Osteoblast (primary cell): Measurements from ENCODE around the gene TMEM106B. TPM values are rescaled to one million over a fixed set of nuclear protein-coding genes. Genes with fewer than 3 reads are reported as not detected.

Experiments used
- DNase-seq: peaks from one replicate; pipeline ENCODE4 v3.0.0; 2011; ENCODE audit warnings: low spot score, mixed read lengths; ENCODE audit not compliant: insufficient read length; ENCODE audit errors: missing footprints
- H2AFZ ChIP-seq: 2 replicates; pipeline ENCODE4 v1.6.0; 2011; ENCODE audit warnings: mild to moderate bottlenecking, low read length
- H3K27ac ChIP-seq: 2 replicates; pipeline ENCODE4 v1.5.1; 2011; ENCODE audit warnings: mild to moderate bottlenecking, low read depth, low read length, moderate library complexity
- H3K27me3 ChIP-seq: 2 replicates; pipeline ENCODE4 v1.6.0; 2012; ENCODE audit warnings: mild to moderate bottlenecking, control low read depth, inconsistent platforms, low read length, moderate library complexity; ENCODE audit not compliant: insufficient read depth
- H3K36me3 ChIP-seq: 2 replicates; pipeline ENCODE4 v1.5.1; 2011; ENCODE audit warnings: mild to moderate bottlenecking, low read length, control low read depth, moderate library complexity; ENCODE audit not compliant: insufficient read depth
- H3K4me1 ChIP-seq: 2 replicates; pipeline ENCODE4 v1.5.1; 2011; ENCODE audit warnings: mild to moderate bottlenecking, low read length, control low read depth, moderate library complexity; ENCODE audit not compliant: insufficient read depth
- H3K4me2 ChIP-seq: 2 replicates; pipeline ENCODE4 v1.6.0; 2011; ENCODE audit warnings: mild to moderate bottlenecking, low read length; ENCODE audit not compliant: insufficient read depth
- H3K4me3 ChIP-seq: fragments of 200-600 bp; sonication (generic); 3 replicates; pipeline ENCODE4 v1.5.1; 2012; ENCODE audit warnings: mild to moderate bottlenecking, low read length, inconsistent platforms; ENCODE audit not compliant: insufficient read depth
- H3K79me2 ChIP-seq: 2 replicates; pipeline ENCODE4 v1.6.0; 2012; ENCODE audit warnings: mild to moderate bottlenecking, low read length, control low read depth, inconsistent platforms; ENCODE audit not compliant: insufficient read depth
- H3K9me3 ChIP-seq: 2 replicates; pipeline ENCODE4 v1.5.1; 2011; ENCODE audit warnings: low read depth, low read length, control low read depth
- H4K20me1 ChIP-seq: 2 replicates; pipeline ENCODE4 v1.6.0; 2012; ENCODE audit warnings: mild to moderate bottlenecking, low read length, control low read depth; ENCODE audit not compliant: insufficient read depth
- CTCF ChIP-seq: IDR thresholded peaks from 2 replicates; pipeline ENCODE4 v1.5.1; 2011; ENCODE audit warnings: mild to moderate bottlenecking, low read depth, low read length, moderate library complexity; ENCODE audit errors: extremely low read depth
- total RNA-seq: library from RNA; depleted of rRNA; stranded (reverse); fragments of >200 nt; gene quantifications from 2 replicates; pipeline ENCODE4 v1.2.3, GENCODE V29; 2012

The TMEM106B gene
- total RNA-seq, 1 donor: 61.9 TPM

- Histone ChIP-seq H3K9me3 (no peaks in the 10 kb centered on the region), H3K4me2 (no peak overlapping the region), H3K4me3 (no peak overlapping the region), H4K20me1 (no peaks in the 10 kb centered on the region), H3K27me3 (no peaks in the 10 kb centered on the region), H2AFZ (no peak overlapping the region), H3K27ac (no peak overlapping the region), H3K79me2 (no peaks in the 10 kb centered on the region), H3K36me3 (no peaks in the 10 kb centered on the region), H3K4me1 (no peaks in the 10 kb centered on the region)
- no peak for TF ChIP-seq CTCF
- DNase-seq: no peak
Observed at GRCh38 chr7:12196386-12196785, 14.7 kb upstream of the TMEM106B start.

GRCh38 chr7:12199363-12199762, 11.7 kb upstream of the TMEM106B start:
- Histone ChIP-seq H4K20me1 (no peaks in the 10 kb centered on the region), H3K27ac (no peak overlapping the region), H2AFZ (no peak overlapping the region), H3K4me3 (no peak overlapping the region), H3K27me3 (no peaks in the 10 kb centered on the region), H3K4me2 (no peak overlapping the region), H3K4me1 (no peaks in the 10 kb centered on the region), H3K79me2 (no peaks in the 10 kb centered on the region), H3K36me3 (no peaks in the 10 kb centered on the region), H3K9me3 (no peaks in the 10 kb centered on the region)
- TF ChIP-seq CTCF: no peak
- DNase-seq: no peak

GRCh38 chr7:12207046-12207445, 4.0 kb upstream of the TMEM106B start:
- H3K79me2 ChIP-seq: peaks cover 9% of the 10 kb centered on the region
- H3K27ac ChIP-seq: no peak overlapping the region
- H3K4me1 ChIP-seq: peaks cover 3% of the 10 kb centered on the region
- H3K9me3 ChIP-seq: no peaks in the 10 kb centered on the region
- no peak overlapping the region for H3K4me3 ChIP-seq
- H3K36me3 ChIP-seq: no peaks in the 10 kb centered on the region
- H3K4me2 ChIP-seq: no peak overlapping the region
- TF ChIP-seq CTCF: no peak
- peak overlapping the region; percentile 52 for H2AFZ ChIP-seq
- H4K20me1 ChIP-seq: no peaks in the 10 kb centered on the region
- DNase-seq: no peak
- peaks cover 8% of the 10 kb centered on the region for H3K27me3 ChIP-seq

GRCh38 chr7:12209221-12209620, 1.9 kb upstream of the TMEM106B start:
- no peaks in the 10 kb centered on the region for H3K36me3 ChIP-seq
- H3K79me2 ChIP-seq: peaks cover 31% of the 10 kb centered on the region
- no peak overlapping the region for H3K4me2 ChIP-seq
- TF ChIP-seq CTCF: no peak
- peaks cover 5% of the 10 kb centered on the region for H3K4me1 ChIP-seq
- peaks cover 8% of the 10 kb centered on the region for H3K27me3 ChIP-seq
- no peak for DNase-seq
- peaks cover 3% of the 10 kb centered on the region for H4K20me1 ChIP-seq
- no peak overlapping the region for H3K4me3 ChIP-seq
- no peak overlapping the region for H3K27ac ChIP-seq
- H2AFZ ChIP-seq: no peak overlapping the region
- no peaks in the 10 kb centered on the region for H3K9me3 ChIP-seq
